Activated CD4-positive, alpha-beta memory T cell treated with anti-CD3 and anti-CD28 coated beads for 36 hours (primary cell): Measurements from ENCODE around the gene PIK3IP1. TPM values are rescaled to one million over a fixed set of nuclear protein-coding genes. Genes with fewer than 3 reads are reported as not detected.

Experiments
- CTCF ChIA-PET: fragments of 350-600 bp; sonication (Branson Sonifier 250); formaldehyde crosslinking; loops from one replicate; lab custom pipeline; 2021; ENCODE audit warnings: antibody characterized with exemption, inconsistent platforms; lab: Charles Lee
- POLR2A ChIA-PET: fragments of 350-600 bp; sonication (Branson Sonifier 250); formaldehyde crosslinking; loops from one replicate; lab custom pipeline; 2021; ENCODE audit warnings: antibody characterized with exemption; lab: Charles Lee
- DNase-seq: peaks from one replicate; pipeline ENCODE4 v3.0.0-alpha.2; 2020
- H3K27ac Mint-ChIP-seq: one replicate; pipeline ENCODE4 v1.8.0; 2021; ENCODE audit warnings: mixed read lengths
- H3K27me3 Mint-ChIP-seq: one replicate; pipeline ENCODE4 v1.8.0; 2021; ENCODE audit warnings: mixed read lengths
- H3K36me3 Mint-ChIP-seq: one replicate; pipeline ENCODE4 v1.8.0; 2021; ENCODE audit warnings: mixed read lengths
- H3K4me1 Mint-ChIP-seq: one replicate; pipeline ENCODE4 v1.8.0; 2021; ENCODE audit warnings: low read depth, mixed read lengths
- H3K4me3 Mint-ChIP-seq: one replicate; pipeline ENCODE4 v1.8.0; 2021; ENCODE audit warnings: mild to moderate bottlenecking, mixed read lengths
- H3K9me3 Mint-ChIP-seq: one replicate; pipeline ENCODE4 v1.8.0; 2021; ENCODE audit warnings: mixed read lengths
- intact Hi-C: fragments of 100-400 bp; cut with micrococcal nuclease; formaldehyde crosslinking; loops from one replicate; pipeline ENCODE4 v1.15.1; 2023
- total RNA-seq, 2 experiments: library from RNA; stranded (reverse); gene quantifications; one replicate each; pipeline ENCODE4 v1.2.3, GENCODE V29; 2021

The PIK3IP1 gene, protein sequence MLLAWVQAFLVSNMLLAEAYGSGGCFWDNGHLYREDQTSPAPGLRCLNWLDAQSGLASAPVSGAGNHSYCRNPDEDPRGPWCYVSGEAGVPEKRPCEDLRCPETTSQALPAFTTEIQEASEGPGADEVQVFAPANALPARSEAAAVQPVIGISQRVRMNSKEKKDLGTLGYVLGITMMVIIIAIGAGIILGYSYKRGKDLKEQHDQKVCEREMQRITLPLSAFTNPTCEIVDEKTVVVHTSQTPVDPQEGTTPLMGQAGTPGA
- 10 to 100 TPM; 18.8 to 19.1 TPM for total RNA-seq

DNA sequence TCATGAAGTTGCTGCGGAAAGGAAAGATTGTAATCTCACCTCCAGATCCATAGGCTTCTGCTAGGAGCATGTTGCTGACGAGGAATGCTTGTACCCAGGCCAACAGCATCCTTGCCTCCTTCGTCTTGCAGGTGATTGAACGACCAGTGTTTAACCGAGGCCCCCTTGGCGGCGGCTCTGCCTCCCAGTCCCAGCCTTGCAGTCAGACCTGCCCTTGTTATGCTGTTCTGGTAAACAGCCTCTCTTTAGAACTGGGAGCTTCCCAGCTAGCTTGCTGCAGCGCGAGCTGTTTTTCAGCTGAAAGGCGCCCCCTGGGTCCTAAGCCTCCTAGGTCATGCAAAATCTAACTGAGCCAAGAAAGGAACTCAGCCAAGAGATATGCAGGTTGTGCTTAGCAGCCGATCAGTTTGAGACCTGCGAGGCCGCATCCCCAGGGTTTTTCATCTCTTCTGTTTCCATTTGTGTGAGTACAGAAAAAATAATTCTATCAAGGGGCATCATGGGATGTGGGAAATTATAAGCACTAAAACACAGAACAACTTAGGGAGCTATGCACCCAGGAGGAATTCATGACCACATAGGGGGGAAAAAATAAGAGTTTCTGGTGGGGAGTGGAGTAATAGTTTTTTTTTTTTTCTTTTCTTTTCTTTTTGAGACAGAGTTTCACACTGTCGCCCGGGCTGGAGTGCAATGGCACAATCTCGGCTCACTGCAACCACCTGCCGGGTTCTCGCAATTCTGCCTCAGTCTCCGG is at the start of gene PIK3IP1:
PIK3IP1 (minus strand) TSS at position 253 of the 754 bp plus-strand sequence; CDS start at position 109, 144 bp downstream.
- ChIA-PET POLR2A (interaction anchor here (0.6 to 2.2 kb wide), 13 partner anchors 9 to 370 kb away, joined by 3 to 18 read pairs (median 5); partner anchors contain the start of genes PATZ1 and PISD), CTCF (interaction anchor here (0.6 to 8.8 kb wide), 15 partner anchors 9 to 208 kb away, joined by 3 to 92 read pairs (median 8); partner anchors contain the start of genes LIMK2, PATZ1 and SELENOM)
- intact Hi-C loops = loop anchor here (1.0 to 5.0 kb wide), 9 partner anchors 14 to 340 kb away; partner anchors contain the start of genes LIMK2, MORC2, RNF185 and SELENOM
- H3K9me3 Mint-ChIP-seq = peaks cover 2% of the 10 kb centered on the region
- peak within 1 kb of the TSS; percentile 100 for H3K27ac Mint-ChIP-seq
- peak; percentile 92 for DNase-seq
- no peaks in the 10 kb centered on the region for H3K27me3 Mint-ChIP-seq
- peaks cover 63% of the 10 kb centered on the region for H3K4me1 Mint-ChIP-seq
- H3K4me3 Mint-ChIP-seq = peak within 1 kb of the TSS; percentile 98
- H3K36me3 Mint-ChIP-seq = peaks cover 18% of the 10 kb centered on the region

DNA sequence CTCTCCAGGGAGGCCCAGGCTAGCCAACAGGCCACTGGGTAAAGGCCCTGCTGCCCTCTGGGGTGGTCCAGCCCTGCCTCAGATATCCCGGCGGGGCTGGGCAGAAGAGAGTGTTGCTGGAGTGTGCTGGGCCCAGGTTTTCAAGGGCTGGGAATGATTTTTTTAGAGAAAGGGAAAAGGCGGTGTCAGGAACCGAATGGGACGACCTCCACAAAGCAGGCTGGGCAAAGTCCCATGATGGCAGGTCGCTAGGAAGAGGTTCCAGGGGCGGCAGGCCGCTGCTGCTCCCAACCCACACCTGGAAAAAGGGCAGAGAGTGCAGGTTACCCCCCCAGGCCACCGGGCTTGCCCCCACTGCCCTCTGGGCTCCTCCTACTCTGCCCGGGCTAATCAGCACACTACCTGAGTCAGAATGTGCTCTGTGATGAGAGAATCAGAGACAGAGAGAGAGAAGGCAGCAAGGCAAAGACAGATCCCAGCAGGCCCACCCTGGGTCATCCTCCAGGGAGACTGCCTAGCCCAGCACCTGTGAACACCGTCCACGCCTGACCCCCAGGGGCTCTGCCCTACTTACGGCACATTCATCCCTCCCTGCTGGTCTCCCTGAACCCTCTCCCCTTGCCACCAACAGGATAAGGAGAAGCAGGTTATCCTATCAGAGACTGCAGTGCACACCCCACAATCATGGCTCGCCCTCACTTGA is 49.2 kb upstream of the PIK3IP1 start:
- POLR2A ChIA-PET = no interaction called here
- peaks cover 55% of the 10 kb centered on the region for H3K36me3 Mint-ChIP-seq

DNA sequence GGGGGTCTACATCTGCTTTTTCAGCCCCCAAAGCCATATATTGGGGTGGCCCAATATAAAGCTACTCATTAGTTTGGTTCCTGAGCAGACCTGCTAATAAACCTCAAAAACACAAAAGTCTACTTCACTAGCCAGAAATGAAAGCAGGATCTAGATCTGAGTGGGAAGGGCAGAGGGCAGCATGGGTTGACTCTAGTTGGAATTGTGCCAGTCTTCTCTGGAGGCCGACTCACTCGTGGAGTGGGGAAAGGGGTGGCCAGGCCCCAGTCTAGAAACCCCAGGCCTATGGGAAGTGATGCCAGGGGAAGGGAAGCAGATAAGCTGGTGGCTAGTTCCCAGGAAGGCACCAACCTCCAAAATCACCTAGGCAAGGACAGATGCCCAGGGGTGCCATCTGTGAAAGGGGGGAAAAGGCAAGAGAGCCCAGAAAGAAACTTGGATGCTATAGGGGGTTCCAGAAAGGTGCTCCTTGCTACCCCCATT is 48.5 kb upstream of the PIK3IP1 start:
- Mint-ChIP-seq H3K27me3 (no peaks in the 10 kb centered on the region), H3K9me3 (no peaks in the 10 kb centered on the region), H3K36me3 (peaks cover 59% of the 10 kb centered on the region), H3K4me3 (no peak overlapping the region), H3K4me1 (peaks cover 69% of the 10 kb centered on the region), H3K27ac (peak overlapping the region; percentile 43)
- no peak for DNase-seq
- intact Hi-C loops = loop anchor here (5.0 kb wide), 1 partner anchor 374 kb away; the partner anchor contains the start of genes MORC2 and TUG1
- ChIA-PET POLR2A (no interaction called here), CTCF (no interaction called here)

More for the DNA sequence above, 49.2 kb upstream of the PIK3IP1 start:
- no peak for DNase-seq
- Mint-ChIP-seq H3K27me3 (no peaks in the 10 kb centered on the region), H3K27ac (peak overlapping the region; percentile 51), H3K9me3 (no peaks in the 10 kb centered on the region), H3K4me1 (peaks cover 69% of the 10 kb centered on the region), H3K4me3 (no peak overlapping the region)
- intact Hi-C loops = loop anchor here (5.0 kb wide), 1 partner anchor 374 kb away; the partner anchor contains the start of genes MORC2 and TUG1
- CTCF ChIA-PET = no interaction called here

DNA sequence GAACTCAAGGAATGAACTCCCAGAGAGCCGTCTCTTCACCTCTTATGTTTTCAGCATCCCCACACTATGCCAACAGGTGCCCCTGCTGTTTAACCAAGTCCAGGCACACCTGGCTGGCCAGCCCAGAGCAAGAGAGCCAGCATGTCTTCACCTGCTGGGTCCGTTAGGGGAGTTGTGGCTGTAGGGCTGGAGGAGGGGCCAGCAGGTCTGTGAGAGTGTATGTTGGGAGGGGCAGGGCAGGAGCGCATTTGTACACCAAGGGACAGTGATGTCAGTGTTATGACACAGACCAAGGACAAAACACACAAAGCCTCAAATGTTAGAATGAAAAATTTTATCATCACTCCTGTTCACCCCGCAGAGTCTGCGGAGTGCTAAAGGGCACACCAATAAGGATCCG is 48.1 kb upstream of the PIK3IP1 start:
- POLR2A ChIA-PET = no interaction called here
- intact Hi-C loops = loop anchor here (5.0 kb wide), 1 partner anchor 373 kb away; the partner anchor contains the start of genes MORC2 and TUG1
- CTCF ChIA-PET = interaction anchor here (1.4 kb wide), 1 partner anchor 68 kb away, joined by 3 read pairs; no protein-coding TSS in a partner anchor
- Mint-ChIP-seq H3K36me3 (peaks cover 64% of the 10 kb centered on the region), H3K4me1 (peaks cover 69% of the 10 kb centered on the region), H3K27me3 (no peaks in the 10 kb centered on the region), H3K27ac (peak overlapping the region; percentile 43), H3K4me3 (no peak overlapping the region), H3K9me3 (no peaks in the 10 kb centered on the region)
- DNase-seq = no peak

DNA sequence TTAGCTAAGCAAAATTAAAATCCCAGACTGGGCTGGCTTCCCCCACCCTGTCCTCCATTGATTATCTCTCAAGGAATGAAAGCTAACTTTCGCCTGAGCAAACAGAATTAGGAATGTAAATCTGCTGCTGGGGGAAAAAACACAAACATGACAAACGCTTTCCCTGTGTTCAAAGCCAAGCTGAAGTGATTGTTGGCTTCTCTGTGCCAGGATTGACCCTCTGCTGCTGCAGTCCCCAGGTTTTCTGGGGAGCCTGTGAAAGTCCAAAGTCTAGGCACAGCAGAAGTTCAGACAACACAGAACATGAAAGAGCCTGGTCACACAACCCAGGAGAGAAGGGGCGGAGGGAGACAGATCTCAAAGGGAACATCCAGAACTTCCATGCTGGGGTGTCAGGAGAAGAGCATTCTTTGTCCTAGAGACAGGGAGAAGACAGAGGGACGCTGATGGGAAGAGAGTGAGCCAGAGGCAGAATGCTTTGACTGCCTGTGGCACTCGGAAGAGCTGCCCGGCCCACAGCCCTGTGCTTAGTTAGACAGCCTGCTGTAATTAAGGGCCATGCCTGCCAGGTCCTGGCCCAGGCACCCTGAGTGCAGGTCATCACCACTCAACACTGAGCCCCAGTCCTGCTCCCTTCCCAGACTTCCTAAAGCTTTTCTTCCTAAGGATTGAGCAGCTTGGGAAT is 47.0 kb upstream of the PIK3IP1 start:
- intact Hi-C loops = no loop called here
- H3K9me3 Mint-ChIP-seq = no peaks in the 10 kb centered on the region
- peaks cover 63% of the 10 kb centered on the region for H3K36me3 Mint-ChIP-seq
- peaks cover 66% of the 10 kb centered on the region for H3K4me1 Mint-ChIP-seq
- CTCF ChIA-PET = interaction anchor here (0.6 to 1.4 kb wide), 3 partner anchors 28 to 67 kb away, joined by 3 to 4 read pairs (median 3); no protein-coding TSS in a partner anchor
- H3K4me3 Mint-ChIP-seq = no peak overlapping the region
- POLR2A ChIA-PET = no interaction called here
- no peaks in the 10 kb centered on the region for H3K27me3 Mint-ChIP-seq
- no peak for DNase-seq
- peak overlapping the region; percentile 43 for H3K27ac Mint-ChIP-seq

DNA sequence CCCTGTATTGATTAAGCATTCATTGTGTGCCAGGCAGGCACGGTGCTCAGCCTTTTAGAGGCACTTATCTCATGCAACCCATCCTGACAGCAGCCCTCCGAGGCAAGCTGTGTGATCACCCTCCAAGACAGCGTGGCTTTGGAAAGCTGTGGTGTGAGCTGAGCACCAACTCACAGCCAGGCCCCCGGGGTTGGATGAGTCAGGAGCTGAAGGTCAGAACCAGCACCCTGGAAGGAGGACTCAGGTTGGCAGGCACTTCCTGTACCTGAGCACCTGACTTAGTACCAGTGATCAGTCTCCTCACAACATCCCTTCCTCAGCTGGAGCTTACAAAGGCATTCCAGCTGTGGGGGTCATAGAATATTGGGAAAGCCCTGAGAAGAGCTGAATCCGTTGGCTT is 44.9 kb upstream of the PIK3IP1 start:
- peak; percentile 54 for DNase-seq
- POLR2A ChIA-PET = interaction anchor here (0.8 to 1.4 kb wide), 3 partner anchors 9 to 47 kb away, joined by 3 to 6 read pairs (median 3); partner anchors contain the start of gene PATZ1
- H3K27ac Mint-ChIP-seq = peak overlapping the region; percentile 47
- intact Hi-C loops = no loop called here
- no peaks in the 10 kb centered on the region for H3K27me3 Mint-ChIP-seq
- CTCF ChIA-PET = interaction anchor here (0.7 to 1.5 kb wide), 2 partner anchors 24 to 45 kb away, joined by 3 to 4 read pairs; partner anchors contain the start of gene PIK3IP1
- H3K4me3 Mint-ChIP-seq = no peak overlapping the region
- peaks cover 57% of the 10 kb centered on the region for H3K4me1 Mint-ChIP-seq
- peaks cover 55% of the 10 kb centered on the region for H3K36me3 Mint-ChIP-seq
- H3K9me3 Mint-ChIP-seq = no peaks in the 10 kb centered on the region

DNA sequence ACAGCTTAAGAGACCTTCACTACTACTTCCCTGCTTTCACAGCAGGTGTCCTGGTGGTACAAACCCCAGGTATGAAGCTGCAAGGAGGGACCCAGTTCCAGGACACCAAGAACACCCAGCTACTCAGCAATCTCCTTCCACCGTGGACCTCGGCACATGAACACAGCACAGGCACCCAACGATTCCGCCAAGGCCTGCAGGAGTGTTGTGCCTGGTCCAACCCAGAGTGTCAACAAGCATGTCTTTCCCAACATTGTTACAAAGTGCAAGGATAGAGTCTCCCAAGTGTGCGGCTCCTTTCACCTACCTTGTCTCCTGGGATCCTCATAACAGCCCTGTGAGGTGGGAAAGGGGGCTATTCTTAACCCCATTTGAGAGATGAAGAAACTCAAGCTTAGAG is 42.0 kb upstream of the PIK3IP1 start:
- Mint-ChIP-seq H3K4me3 (no peak overlapping the region), H3K27ac (peak overlapping the region; percentile 24), H3K9me3 (no peaks in the 10 kb centered on the region), H3K27me3 (no peaks in the 10 kb centered on the region), H3K36me3 (peaks cover 46% of the 10 kb centered on the region), H3K4me1 (peaks cover 48% of the 10 kb centered on the region)
- no peak for DNase-seq
- ChIA-PET CTCF (interaction anchor here (0.8 to 1.2 kb wide), 4 partner anchors 11 to 394 kb away, joined by 3 to 6 read pairs (median 3); no protein-coding TSS in a partner anchor), POLR2A (interaction anchor here (1.2 to 2.7 kb wide), 2 partner anchors 9 to 10 kb away, joined by 4 to 8 read pairs; no protein-coding TSS in a partner anchor)
- intact Hi-C loops = no loop called here

DNA sequence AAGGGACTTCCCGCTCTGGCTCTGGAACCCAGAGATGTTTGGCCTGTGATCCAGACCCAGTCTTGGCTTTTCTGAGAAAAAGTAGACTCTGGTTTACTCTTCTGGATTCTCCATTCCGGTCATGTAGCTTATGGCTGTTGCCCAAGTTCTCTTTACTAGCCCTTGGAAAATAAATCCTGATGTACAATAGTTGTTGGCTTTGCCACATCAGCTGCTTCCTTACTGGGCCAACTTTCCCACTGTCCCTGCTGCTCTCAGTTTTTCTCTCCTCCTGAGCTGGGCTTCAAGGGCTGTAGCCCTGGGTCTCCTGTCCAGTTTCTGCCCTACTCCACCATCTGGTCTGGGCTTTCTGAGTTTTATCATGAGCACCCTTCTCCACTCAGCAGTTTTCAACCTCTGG is 41.4 kb upstream of the PIK3IP1 start:
- Mint-ChIP-seq H3K36me3 (peaks cover 52% of the 10 kb centered on the region), H3K27ac (no peak overlapping the region), H3K27me3 (no peaks in the 10 kb centered on the region), H3K4me1 (peaks cover 47% of the 10 kb centered on the region), H3K4me3 (no peak overlapping the region), H3K9me3 (no peaks in the 10 kb centered on the region)
- ChIA-PET CTCF (interaction anchor here (0.8 to 1.2 kb wide), 4 partner anchors 11 to 393 kb away, joined by 3 to 6 read pairs (median 3); no protein-coding TSS in a partner anchor), POLR2A (interaction anchor here (2.7 kb wide), 1 partner anchor 10 kb away, joined by 8 read pairs; no protein-coding TSS in a partner anchor)
- DNase-seq = no peak
- intact Hi-C loops = no loop called here

DNA sequence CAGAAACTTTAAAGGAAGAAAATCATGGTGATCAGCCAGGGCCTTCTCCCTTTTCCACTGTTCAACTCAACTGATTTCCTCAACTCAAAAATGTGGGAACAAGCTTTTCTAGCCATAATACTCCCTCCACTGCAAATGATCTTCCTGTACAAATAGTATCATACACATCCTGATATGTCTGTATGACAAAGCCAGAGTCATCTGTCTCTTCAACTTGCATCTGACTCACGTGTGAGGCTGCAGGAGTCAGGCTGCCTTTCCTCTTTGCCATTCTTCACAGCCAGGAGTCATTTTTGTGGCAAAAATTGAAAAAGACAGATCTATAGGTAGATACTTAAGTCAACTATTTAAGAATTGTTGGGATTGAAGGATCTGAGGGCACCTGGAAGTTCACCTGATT is 40.6 kb upstream of the PIK3IP1 start:
- no peaks in the 10 kb centered on the region for H3K27me3 Mint-ChIP-seq
- peaks cover 52% of the 10 kb centered on the region for H3K36me3 Mint-ChIP-seq
- no peak overlapping the region for H3K4me3 Mint-ChIP-seq
- intact Hi-C loops = no loop called here
- peaks cover 40% of the 10 kb centered on the region for H3K4me1 Mint-ChIP-seq
- no peak for DNase-seq
- ChIA-PET POLR2A (interaction anchor here (2.7 kb wide), 1 partner anchor 10 kb away, joined by 8 read pairs; no protein-coding TSS in a partner anchor), CTCF (no interaction called here)
- H3K9me3 Mint-ChIP-seq = no peaks in the 10 kb centered on the region
- no peak overlapping the region for H3K27ac Mint-ChIP-seq

DNA sequence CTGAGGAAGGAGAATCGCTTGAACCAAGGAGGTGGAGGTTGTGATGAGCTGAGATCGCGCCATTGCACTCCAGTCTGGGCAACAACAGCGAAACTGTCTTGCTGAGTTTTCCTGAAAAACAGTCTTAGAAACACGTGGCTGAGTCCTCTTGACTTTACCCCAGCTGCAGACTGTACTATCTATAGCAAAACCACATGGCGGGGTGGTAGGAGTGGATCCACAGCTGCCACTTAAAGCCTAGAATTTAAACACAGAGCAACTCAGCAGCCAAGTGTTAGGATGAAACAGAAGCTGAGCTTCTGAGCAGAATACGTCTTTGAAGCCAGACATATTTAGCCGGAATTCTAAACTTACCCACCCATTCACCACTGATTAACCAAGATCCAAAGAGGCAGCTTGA is 39.7 kb upstream of the PIK3IP1 start:
- CTCF ChIA-PET = interaction anchor here (1.4 kb wide), 1 partner anchor 19 kb away, joined by 6 read pairs; no protein-coding TSS in a partner anchor
- H3K9me3 Mint-ChIP-seq = no peaks in the 10 kb centered on the region
- DNase-seq = no peak
- no peak overlapping the region for H3K4me3 Mint-ChIP-seq
- peaks cover 32% of the 10 kb centered on the region for H3K4me1 Mint-ChIP-seq
- H3K27ac Mint-ChIP-seq = no peak overlapping the region
- POLR2A ChIA-PET = interaction anchor here (2.7 kb wide), 1 partner anchor 11 kb away, joined by 8 read pairs; no protein-coding TSS in a partner anchor
- H3K27me3 Mint-ChIP-seq = no peaks in the 10 kb centered on the region
- intact Hi-C loops = no loop called here
- peaks cover 52% of the 10 kb centered on the region for H3K36me3 Mint-ChIP-seq
